GM19238 (cell line): Measurements from ENCODE around the gene RALB.
"Not testable (repeated sequence)": the region's sequence is repeated elsewhere in the genome, so short reads cannot be mapped to it uniquely, and the experiment has no call there.

Experiments
- DNase-seq: peaks from one replicate; pipeline ENCODE4 v3.0.0; 2011; ENCODE audit warnings: low spot score; ENCODE audit not compliant: insufficient read length

RALB gene

DNA sequence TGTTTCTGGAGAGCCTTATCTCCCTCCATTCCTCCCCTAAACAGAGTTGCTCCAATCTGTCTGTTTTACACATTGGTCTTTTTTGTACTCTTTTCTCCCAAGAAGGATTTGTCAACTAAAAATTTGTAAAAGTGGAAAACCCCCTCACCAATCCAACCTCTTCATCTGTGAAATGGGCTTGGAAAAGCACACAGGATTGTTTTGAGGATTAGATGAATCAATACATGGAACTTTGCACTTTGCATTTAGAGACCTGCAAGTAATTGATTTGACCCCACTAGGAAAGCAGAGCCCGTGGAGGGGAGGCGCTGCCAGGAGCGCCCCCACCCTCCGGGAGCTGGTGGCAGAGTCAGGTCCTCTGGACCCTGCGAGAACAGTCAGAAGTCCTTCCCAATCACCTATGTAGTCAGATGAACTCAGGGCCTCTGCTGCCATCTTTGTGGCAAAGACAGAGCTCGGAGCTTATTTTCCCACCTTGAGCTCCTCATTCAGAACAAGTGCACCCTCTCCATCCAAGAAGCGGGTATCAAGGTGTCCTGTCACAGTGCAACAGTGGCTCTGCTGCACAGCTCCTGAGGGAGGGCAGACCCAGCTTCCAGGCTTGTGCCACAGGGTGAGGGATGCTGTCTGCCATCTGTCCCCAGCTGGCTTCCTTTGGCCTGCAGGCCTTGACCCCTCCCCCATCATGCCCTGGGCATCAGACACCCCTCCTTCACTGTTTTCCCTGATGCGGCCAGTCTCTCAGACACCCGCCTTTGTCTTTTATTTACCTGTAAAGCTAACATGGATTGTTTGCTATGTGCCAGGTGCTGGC, 27.7 kb upstream of the RALB start:
- DNase-seq, result no peak

DNA sequence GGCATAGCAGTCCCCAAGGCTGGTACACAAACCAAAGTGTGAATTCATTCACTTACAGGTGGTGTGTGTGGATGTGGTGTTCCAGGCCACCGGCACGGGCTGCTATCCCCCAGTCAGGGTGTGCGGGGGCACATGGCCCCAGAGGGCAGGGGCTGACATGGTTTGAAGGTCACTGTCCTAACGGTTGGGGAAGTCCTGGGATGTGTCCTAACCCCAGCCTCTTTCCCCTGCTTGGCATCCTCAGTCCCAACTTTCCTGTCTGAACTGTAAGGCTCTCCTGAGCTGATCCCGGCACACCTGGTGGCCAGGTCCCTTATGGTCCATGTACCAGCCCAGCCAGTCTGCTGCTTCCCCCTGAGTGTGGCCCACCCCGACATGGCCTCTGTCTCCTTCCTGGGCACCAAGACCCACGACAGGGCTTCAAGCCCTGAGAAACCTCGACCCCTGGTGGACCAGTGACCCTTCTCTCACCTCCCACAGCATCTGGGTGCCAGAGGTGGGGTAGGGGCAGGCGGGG, 27.0 kb upstream of the RALB start:
- DNase-seq, result no peak

DNA sequence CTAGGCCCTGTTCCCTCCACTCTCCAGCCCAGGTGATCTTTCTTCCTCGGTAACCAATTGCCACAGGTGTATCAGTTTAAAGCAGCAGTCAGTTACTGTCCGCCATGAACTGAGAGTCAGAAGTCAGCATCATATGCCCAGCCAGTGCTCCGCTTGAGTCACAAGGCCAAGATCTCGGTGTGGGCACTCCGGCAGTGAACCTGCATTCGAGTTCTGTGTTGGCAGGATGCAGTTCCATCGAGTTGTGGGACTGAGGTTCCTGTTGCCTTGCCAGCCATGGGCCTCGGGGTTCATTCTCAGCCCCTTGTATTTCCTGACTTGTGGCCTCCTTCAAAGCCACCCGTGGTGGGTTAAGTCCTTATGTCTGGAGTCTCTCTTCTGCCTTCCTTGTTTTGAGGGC, 26.3 kb upstream of the RALB start:
- DNase-seq, result no peak

DNA sequence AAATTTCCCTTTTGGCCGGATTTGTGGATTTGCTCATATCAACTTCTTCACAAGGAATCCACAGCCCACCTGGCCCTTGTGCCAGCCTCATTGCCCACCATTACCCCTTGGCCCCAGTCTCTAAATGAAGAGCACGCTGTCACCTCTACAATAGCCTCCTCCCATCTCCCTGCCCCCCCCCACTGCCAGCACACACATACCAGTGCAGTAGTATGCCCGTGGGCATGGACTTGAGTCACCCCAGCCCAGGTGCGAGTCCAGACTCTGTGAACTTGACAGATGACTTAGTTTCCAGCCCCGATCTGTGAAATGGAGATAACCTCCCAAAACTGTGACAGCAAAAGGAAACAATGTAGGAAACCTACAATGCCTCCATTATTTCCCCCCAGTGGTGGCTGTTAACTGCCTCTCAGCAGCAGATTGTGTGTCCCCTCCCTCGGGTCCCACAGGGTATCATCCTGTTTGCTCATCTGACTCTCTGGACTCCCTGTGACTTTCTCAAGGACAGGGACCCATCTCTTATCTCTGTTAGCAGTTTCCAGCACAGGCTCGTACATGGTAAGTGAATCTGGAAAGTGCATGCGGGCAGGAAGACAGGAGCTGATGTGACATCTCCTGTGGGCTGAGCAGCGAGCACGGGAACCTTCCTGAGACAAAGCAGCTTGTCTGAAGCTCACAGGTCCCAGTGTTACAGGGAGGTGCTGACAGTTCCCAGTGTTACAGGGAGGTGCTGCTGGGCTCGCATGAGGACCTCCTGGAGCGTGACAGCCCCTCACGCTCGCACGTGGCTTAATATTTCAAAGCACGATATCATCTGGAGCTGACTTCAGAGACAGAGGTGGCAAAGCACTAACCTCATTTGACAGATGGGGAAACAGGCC, 25.3 kb upstream of the RALB start:
- DNase-seq, result no peak

DNA sequence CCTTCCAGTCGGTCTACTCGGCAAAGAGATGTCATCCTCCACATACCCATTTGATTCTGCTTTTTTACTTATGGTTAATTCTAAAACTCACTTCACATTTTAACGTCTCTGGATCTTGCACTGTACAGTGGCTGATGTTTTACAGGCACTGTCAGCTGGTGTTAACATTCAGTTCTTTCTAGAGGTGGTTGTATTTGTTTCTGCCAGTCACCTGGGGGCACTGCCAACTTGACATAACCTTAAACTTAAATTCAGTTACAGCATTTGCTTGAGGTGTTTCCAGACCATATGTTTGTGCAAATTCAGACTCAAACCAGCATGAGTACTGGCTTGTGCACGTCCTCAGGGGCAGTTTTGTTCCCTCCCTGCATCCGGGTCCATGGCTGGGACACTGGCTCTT, 24.1 kb upstream of the RALB start:
- DNase-seq, result no peak

DNA sequence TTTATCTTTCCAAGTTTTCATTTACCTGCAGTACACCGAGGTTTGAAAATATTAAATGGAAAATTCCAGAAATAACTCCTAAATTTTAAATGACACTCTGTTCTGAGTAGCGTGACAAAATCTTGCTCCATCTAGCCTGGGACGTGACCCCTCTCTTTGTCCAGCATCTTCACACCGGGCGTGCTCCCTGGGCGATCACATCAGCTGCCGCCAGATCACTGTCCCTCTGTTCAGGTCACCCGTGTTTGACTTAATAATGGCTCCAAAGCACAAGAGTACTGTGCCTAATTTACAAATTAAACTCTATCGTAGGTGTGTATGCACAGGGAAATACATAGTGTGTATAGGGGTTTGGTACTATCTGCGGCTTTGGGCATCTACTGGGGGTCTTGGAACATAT, 23.3 kb upstream of the RALB start:
- no peak for DNase-seq

DNA sequence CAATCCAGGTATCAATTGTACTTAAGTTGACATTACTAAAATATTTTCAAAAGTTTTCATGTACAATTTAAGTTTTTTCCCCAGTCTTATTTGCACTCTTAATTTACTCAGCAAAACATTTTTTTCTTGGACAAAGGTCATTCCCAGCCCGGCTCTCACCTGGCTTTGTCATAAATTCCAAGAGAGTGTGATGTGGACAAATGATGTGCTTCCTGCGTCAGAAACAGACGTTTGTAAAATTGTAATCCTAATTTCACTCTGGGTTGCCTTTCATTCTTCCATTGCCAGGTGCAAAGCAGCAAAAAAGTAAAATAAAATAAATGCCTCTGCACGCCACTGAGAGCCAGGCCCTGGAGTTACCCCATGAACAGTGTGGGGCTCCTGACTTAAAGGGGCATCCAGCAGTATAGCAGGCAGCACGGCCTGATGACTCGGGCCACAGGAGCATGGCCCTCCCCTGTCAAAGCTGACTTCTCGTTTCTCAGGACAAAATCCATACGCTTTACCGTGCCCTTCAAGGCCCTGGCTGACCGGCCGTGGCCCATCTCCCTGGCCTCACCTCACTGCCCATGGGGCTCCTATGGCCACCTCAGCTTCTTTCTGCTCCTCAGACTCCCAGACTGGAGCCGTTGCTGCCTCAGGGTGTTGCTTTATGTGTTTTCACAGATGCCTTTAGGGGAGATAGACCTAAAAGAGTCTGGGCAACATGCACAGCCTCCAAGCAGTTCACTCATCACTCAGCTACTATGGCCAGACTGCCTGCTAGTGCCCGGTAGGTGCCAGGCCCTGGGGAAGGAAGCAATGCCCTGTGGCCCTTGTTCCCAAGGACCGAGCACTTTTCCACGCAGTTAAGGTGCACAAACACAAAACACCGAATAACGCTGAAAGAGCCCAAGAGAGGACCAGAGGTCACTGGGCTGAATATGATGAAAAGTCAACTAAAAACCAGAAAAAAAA, 21.9 kb upstream of the RALB start:
- no peak for DNase-seq

DNA sequence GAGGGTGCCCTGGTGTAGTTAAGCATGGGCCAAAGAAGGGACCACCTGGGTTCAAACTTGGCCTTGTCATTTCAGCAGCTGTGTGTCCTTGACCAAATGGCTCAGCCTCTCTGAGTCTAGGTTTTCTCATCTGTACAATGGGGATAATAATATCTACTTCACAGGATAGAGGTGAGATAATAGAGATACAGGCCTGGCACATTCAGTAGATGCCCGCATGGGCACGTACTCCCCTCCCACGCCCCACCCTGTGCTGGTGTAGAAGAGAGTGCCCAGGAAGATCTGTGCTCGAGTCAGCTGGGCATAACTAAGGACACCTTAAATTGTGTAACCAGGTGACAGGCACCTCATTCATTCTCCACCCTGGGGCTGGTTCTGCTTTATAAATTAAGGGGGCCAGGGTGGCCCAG, 21.1 kb upstream of the RALB start:
- no peak for DNase-seq

DNA sequence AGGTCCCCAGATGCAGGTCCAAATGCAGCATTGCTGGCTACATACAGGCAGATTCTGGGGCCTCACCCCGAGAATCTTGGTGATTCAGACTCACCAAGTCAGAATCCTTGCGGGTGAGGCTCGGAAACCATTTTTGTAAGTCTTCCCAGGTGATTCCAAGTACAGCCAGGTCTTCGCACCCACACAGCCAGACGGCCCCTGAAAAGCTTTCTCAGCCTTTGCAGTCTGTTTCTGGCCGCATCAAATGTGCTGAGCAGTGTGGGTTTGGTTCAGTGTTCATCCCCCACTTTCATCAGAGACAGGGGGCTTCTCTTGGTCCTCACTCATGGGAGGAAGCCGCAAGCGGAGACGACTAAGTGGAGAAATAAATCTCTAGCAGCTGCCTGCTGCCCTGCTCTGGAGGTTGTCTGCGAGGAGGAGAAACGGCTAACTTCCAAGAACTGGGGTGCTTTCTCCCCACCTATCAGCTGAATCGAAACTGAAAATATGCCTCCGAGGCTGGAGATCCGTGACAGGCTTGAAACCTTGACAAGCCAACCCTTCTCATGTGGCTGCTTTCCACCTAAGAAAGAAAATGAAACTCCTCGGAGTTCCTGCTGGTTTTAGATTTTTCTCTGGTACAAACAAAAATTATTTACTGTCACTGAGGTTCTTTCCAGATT, 20.5 kb upstream of the RALB start:
- peak; percentile 74 for DNase-seq

DNA sequence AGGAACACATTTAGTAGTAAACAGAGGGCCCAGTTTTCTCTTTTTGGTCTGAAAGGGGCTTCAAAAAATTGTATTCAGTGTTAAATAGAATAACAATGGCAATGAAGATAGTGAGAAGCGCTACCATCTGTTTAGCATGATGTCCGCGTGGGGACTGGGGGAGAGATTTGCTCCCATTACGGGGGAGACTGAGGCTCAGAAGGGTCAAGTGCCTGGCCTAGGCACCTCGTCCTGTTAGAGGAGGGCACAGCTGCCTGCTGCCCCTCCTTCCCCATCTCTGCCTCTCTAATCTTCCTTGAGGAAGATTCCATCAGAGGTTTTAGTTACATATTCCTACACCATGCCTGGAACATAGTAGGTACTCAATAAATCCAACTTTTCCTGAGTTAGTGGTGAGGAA, 19.4 kb upstream of the RALB start:
- DNase-seq, result no peak

DNA sequence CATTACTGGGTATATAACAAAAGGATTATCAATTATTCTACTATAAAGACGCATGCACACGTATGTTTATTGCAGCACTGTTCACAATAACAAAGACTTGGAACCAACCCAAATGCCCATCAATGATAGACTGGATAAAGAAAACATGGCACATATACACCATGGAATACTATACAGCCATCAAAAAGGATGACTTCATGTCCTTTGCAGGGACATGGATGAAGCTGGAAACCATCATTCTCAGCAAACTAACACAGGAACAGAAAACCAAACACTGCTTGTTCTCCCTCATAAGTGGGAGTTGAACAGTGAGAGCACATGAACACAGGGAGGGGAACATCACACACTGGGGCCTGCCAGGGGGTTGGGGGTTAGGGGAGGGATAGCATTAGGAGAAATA, 17.5 kb upstream of the RALB start:
- DNase-seq, result not testable (repeated sequence)

DNA sequence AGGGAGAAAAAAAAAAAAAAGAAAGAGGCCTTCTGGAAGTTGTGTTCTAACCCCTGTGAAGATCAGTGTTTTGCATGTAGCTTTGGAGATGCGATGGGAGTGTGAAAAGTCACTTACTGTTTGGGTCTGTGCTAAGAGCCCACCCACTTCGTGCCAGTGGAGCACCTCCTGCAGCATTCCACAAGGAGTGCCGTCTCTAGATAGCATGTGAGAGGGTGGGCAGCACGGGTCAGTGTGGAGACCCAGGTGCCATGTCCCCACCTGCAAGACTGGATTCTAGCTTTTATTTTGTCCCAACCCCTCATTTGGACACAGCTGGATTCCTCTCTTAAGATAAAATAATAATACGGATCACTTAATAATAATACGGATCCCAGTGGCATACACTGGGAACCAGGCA, 17.0 kb upstream of the RALB start:
- no peak for DNase-seq

DNA sequence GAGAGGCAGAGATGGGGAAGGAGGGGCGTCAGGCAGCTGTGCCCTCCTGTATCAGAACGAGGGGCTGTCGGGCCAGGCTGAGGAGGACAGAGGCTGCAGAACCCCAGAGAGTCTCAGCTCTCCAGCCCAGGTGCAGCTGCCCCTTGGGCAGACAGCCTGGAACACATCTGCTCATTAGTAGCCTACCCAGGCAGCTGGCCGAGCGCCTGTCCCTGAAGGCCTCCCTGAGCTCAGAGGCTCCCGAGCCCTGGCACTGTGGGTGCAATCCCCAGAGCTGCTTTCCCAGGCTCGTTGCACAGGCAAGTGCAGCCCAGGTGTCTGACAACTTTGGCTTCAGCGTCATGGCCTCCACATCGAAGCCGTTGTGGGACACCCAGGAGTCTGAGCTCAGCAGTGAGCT, 16.3 kb upstream of the RALB start:
- DNase-seq, result no peak

DNA sequence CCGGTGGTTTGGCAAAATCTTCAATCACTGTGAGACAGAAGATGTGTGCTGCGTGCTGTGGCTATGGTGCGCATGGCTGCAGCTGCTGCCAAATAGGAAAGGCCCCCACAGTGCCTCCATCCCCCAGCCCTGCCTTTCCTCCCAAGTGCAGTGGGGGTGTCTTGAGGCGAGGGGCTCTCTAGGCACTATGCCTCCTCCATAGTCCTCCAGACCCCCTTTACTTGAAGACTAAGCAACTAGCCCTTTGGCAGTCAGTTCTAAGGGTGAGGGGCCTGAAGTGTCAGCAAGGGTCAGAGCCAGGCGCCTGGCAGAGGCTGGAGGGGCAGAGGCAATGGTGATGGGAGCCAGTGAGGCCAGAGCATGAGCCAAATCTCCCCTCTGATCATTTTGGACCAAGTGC, 15.9 kb upstream of the RALB start:
- DNase-seq, result no peak

DNA sequence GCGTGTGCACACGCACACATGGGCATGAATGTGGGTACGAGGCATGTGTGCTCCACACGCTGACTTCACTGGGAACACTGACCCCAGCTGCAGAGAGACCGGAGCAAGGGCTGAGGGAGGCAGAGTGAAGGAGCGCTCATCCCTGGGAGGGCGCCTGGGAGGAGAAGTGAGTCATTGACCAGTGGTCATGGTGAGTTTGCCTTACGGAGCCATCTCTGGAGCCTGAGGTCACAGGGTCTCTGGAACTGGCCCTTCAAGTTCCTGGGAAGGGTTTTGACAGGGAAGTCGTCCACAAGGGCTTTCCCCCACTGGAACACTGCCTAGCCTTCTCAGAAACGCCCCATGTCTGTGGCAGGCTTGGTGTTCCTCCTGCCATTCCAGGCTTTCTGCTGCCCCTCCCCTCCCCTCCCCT, 15.2 kb upstream of the RALB start:
- DNase-seq, result no peak

DNA sequence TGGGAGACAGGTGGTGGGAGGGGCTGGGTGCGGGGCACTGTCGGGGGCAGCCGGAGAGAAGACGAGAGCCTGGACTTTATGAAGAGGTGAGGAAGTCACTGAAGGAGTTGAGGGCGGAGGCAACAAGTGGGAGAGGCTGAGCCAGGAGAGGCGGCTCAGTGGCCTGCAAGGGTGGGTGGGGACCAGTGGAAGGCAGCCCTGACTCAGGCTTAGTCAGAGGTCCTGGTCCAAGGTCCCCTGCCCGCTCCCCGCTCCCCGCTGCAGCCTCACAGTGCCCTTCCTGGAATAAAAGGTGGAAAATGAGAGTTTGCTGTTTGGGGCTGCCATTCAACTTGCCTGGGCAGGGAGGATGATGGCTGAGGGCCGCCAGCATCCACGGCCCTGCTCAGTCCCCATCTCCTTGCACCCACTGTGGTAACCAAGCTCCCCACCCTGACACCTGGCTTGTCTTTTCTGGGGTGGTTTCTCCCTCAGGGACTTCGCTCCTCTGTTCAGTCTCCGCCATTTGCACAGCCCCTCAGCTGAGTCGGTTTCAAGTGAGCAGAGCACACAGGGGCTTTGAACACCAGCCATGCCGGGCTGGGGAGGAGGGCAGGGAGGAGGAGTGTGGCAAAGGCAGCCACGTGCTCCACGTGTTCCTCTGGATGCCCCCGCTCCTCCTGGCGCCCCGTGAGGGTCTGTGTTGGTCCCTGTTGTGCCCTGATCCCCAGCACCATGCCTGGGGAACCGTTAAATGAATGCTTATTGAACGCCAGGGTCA, 13.7 kb upstream of the RALB start:
- no peak for DNase-seq

DNA sequence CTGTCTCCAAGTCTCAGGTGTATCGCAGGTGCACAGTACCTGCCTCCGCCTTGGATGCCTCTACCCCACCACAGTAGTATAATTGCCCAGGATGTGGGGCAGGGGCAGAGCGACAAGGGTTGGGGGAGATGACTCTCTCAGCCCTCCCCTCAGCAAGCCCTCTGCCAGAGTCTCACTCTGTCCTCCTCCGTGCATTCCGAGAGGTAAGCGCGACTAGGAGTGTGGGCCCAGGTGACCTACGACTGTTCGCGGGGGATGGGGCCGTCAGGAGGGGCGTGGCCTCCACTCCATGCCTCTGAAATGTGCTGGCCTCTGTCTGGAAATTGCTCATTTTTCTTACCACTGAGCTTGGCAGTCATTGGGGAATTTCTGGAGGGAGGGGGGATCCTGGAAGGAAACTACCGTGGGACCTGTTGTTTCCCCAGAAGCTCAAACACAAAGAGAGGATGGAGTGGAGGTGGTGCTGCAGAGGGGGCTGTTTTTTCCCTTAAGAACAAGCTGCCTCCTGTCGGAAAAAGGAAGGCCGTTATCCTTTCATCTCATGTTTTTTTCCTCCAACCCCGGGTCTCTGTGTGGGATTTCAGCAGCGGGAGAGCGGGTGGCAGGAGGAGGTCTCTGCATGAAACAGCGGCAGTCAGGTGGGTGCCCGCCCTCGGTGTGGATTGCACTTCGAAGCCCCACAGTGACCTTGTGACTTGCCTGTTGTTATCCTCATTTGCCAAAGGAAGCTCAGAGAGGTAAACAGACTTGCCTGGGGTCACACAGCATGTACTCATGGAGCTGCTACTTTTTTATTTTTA, 13.0 kb upstream of the RALB start:
- no peak for DNase-seq

DNA sequence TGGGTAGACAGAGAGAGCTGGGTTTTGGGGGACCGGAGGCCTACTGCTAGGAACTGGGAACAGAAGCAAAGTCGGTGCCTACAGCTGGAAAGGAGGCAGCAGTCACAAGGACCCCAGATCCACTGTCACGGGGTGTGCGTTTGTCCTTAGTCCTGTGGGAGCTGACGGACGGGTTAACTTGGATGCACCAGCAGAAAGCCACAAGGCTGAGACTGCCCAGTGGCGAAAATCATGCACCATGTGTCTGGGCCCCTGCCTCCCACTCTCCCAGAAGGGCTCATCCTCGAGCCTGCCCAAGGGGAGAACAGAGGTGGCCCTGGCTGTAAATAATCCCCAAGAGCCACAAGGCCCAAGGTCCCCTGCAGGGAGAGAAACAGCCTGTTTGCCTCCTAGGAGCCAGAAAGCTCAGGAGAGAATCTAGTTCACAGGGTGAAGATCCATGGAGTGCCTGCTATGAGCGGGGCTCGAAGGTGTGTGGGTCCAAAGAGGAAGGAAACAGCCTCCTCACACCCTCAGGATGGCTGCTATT, 11.7 kb upstream of the RALB start:
- no peak for DNase-seq

DNA sequence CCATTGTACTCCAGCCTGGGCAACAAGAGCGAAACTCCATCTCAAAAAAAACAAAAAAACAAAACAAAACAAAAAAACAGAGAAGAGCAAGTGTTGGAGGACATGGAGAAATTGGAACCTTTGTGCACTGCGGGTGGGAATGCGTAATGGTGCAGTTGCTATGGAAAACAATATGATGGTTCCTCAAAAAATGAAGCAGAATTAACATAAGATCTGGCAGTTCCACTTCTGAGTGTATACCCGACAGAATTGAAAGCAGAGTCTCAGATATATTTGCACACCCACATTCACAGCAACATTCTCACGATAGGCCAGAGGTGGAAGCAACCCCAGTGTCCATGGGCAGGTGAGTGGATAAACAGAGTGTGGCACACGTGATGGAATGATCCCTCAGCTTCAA, 11.0 kb upstream of the RALB start:
- DNase-seq, result no peak
